SK-N-SH (cell line): ENCODE measurements around the gene TOP3B.

ENCODE experiments used
- GATA2 ChIP-seq: sonication (generic); formaldehyde crosslinking; IDR thresholded peaks from 2 replicates; pipeline ENCODE4 v1.5.0; 2020; ENCODE audit warnings: mild to moderate bottlenecking, missing genetic modification reagents
- TCF12 ChIP-seq: IDR thresholded peaks from 2 replicates; pipeline ENCODE4 v1.4.0; 2012
- TF ChIP-seq, protein P1 (sequence below): fragments of 200-600 bp; sonication (generic); IDR thresholded peaks from 2 replicates; pipeline ENCODE4 v1.6.1; 2017; ENCODE audit warnings: antibody characterized with exemption, mild to moderate bottlenecking, moderate library complexity

DNA sequence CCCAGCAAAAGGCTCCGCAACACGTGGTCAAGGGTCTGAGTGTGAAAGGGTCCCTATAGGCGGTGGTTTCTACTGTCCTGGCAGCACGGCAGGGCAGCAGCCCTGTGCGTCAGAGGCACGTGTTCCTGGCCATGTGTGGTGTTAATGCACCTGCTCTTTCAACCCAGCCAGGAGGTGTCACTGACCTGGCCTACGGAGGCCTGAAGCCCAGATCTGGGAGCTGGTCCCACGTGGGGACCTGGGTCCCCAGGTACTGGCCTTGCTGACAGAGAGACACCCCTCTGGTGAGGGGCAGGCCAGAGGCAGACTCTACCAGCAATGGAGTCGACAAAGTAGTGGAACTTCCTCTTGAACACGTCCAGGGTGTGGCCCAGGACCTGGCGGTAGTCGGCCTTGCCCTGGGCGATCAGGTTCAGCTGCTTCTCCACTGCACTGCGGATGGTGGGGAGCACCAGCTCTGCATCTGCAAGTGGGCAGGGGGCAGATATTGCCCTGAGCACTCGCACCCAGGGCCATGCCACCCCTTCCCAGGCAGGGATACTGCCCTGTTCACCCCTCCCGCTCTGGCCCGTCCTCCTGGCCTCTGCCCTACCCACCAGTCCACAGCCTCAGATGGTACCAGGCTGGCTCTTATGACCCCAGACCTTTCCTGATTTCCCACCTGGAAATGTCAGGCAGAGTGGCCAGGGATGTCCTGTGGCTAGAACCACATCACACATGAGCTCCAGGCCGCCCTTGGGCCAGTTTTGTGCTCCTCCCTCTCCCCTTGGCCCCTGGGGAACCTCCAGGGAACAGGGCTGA, 23.1 kb downstream of the TOP3B start:
- TF ChIP-seq TCF12 (no peak), GATA2 (CRISPR knock-in tag) (no peak)
- TF ChIP-seq, protein P1, sequence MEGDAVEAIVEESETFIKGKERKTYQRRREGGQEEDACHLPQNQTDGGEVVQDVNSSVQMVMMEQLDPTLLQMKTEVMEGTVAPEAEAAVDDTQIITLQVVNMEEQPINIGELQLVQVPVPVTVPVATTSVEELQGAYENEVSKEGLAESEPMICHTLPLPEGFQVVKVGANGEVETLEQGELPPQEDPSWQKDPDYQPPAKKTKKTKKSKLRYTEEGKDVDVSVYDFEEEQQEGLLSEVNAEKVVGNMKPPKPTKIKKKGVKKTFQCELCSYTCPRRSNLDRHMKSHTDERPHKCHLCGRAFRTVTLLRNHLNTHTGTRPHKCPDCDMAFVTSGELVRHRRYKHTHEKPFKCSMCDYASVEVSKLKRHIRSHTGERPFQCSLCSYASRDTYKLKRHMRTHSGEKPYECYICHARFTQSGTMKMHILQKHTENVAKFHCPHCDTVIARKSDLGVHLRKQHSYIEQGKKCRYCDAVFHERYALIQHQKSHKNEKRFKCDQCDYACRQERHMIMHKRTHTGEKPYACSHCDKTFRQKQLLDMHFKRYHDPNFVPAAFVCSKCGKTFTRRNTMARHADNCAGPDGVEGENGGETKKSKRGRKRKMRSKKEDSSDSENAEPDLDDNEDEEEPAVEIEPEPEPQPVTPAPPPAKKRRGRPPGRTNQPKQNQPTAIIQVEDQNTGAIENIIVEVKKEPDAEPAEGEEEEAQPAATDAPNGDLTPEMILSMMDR = no peak
